ENCODE measurements around the gene ENGASE. TPM values are rescaled to one million over a fixed set of nuclear protein-coding genes. Genes with fewer than 3 reads are reported as not detected.

Gene ENGASE
- total and polyA plus RNA-seq, 2 of the 8 experiments (the other 6 are each of a cell fraction or from before 2014, with no cell fraction given), result 9.3 to 36.1 TPM

DNA sequence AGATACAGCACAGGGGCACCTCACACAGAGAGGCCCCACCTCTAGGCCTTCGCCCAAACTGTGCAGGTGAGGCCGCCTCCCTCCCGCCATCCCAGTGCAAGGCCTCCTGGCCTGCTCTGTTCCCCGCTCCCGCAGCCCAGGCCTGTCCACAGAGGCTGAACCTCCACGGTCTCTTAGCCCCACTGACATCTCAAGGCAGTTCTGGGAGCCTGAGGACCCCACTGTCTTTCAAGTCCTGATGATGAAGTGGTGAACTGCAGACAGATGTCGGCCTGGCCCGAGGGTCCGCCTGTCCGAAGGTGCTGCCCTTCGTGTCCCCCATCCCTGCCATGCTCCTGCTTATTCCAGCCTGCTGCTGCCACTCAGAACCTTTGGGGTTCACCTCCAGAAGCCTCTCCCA is 32.3 kb downstream of the ENGASE start:
- Histone ChIP-seq H2BK5ac (ENCODE audit: low read depth, low read length) (no peak overlapping the region), H2BK12ac (ENCODE audit: low read depth, low read length) (no peak overlapping the region), H3K4me2 (ENCODE audit: insufficient read depth in 1 of 2, low read depth in 2 of 2, low read length in 2 of 2) (no peak overlapping the region), H3K36me3 (ENCODE audit: control insufficient read depth in 2 of 4, insufficient read depth in 4 of 4, low read length in 3 of 4) (no peaks in the 10 kb centered on the region), H2AFZ (ENCODE audit: low read length) (no peak overlapping the region), H2BK15ac (ENCODE audit: low read length) (no peak overlapping the region), H4K8ac (ENCODE audit: extremely low read depth, insufficient read depth, low read length) (no peak overlapping the region), H3K79me1 (ENCODE audit: low read depth, low read length) (no peaks in the 10 kb centered on the region; the same call in 1 of the 2 replicates), H4K20me1 (replicated peaks in 1 of 2; ENCODE audit: control insufficient read depth in 1 of 2, insufficient read depth in 2 of 2, low read length in 2 of 2) (peaks cover 4 to 5% of the 10 kb centered on the region in 2 experiments), H3K4ac (replicated peaks; ENCODE audit: insufficient read length, low read depth, low read length) (no peak overlapping the region), H3K4me3 (ENCODE audit: extremely low read depth in 1 of 4, insufficient read depth in 2 of 4, low read depth in 3 of 4, low read length in 4 of 4) (no peak overlapping the region), H2AK5ac (ENCODE audit: low read depth, low read length) (no peak overlapping the region), H3K9ac (replicated peaks in 1 of 4; ENCODE audit: extremely low read depth in 1 of 4, low read depth in 3 of 4, low read length in 3 of 4) (no peak overlapping the region), H3K56ac (replicated peaks; ENCODE audit: insufficient read length, low read depth, low read length) (no peak overlapping the region), H3K79me2 (ENCODE audit: control insufficient read depth in 1 of 2, insufficient read depth in 2 of 2, low read length in 2 of 2) (no peaks in the 10 kb centered on the region), H3K4me1 (replicated peaks in 1 of 4; ENCODE audit: control insufficient read depth in 3 of 4, insufficient read depth in 4 of 4, low read length in 3 of 4) (peaks cover 0 to 3% (median 0%) of the 10 kb centered on the region in 4 experiments; a peak in 2 of 7 replicates), H4K91ac (replicated peaks; ENCODE audit: insufficient read length, low read length) (no peak overlapping the region), H3K18ac (ENCODE audit: extremely low read depth, low read length) (no peak overlapping the region), H3K23me2 (ENCODE audit: low read depth, low read length) (no peaks in the 10 kb centered on the region), H3K27ac (ENCODE audit: low read depth, low read length) (no peak overlapping the region), H3K27me3 (replicated peaks in 1 of 4; ENCODE audit: control insufficient read depth in 3 of 4, extremely low read depth in 1 of 4, insufficient read depth in 3 of 4, low read length in 3 of 4) (no peaks in the 10 kb centered on the region), H3K23ac (ENCODE audit: insufficient read length) (no peak overlapping the region), H3K14ac (ENCODE audit: insufficient read length) (no peak overlapping the region), H2BK20ac (ENCODE audit: low read length) (no peak overlapping the region), H2BK120ac (replicated peaks; ENCODE audit: low read depth, low read length) (no peak overlapping the region), H4K5ac (ENCODE audit: insufficient read length, low read depth, low read length) (no peak overlapping the region), H3K9me3 (ENCODE audit: insufficient read depth in 2 of 2, low read depth in 1 of 2, low read length in 1 of 2) (no peaks in the 10 kb centered on the region)
- 97% methylated on average over 11 of the region's 11 CpGs; no CpG with 5 or more reads in 1 of the 2 experiments for WGBS, 2 experiments (ENCODE audit: extremely low coverage in 1 of 2, insufficient coverage in 1 of 2, insufficient read length in 1 of 2, insufficient replicate concordance in 2 of 2, low coverage in 1 of 2, low lambda C conversion rate in 2 of 2, missing lambda C conversion rate in 1 of 2)
- no peak for DNase-seq (ENCODE audit: low read depth in 1 of 2, low spot score in 2 of 2)
- ChIA-PET CTCF (ENCODE audit: partially characterized antibody) (interaction anchor here (1.0 to 4.2 kb wide), 7 partner anchors 9 to 294 kb away, joined by 3 to 37 read pairs (median 14); no protein-coding TSS in a partner anchor), POLR2A (ENCODE audit: partially characterized antibody) (no interaction called here)
- FAIRE-seq, result no peak
- TF ChIP-seq TAF7 (optimal IDR thresholded peaks at IDR 0.05; ENCODE audit: borderline replicate concordance, low read depth, low read length), result no peak
- no peak for TF ChIP-seq RBBP5 (IDR thresholded peaks at IDR 0.05; ENCODE audit: borderline replicate concordance, low read depth, low read length)
- no peak for TF ChIP-seq CBX8 (IDR thresholded peaks at IDR 0.05; ENCODE audit: borderline replicate concordance, low read depth, low read length)
- TF ChIP-seq GTF2F1 (IDR thresholded peaks at IDR 0.05; ENCODE audit: borderline replicate concordance, low read depth, low read length), result no peak
- TF ChIP-seq POLR2A (IDR thresholded peaks at IDR 0.05; ENCODE audit: control extremely low read depth in 1 of 2, low read depth in 2 of 2, low read length in 2 of 2), result no peak
- TF ChIP-seq ASH2L (IDR thresholded peaks at IDR 0.05; ENCODE audit: low read length), result no peak
- TF ChIP-seq SIX5 (IDR thresholded peaks at IDR 0.05; ENCODE audit: low read depth, low read length), result no peak
- TF ChIP-seq PHF8 (conservative IDR thresholded peaks at IDR 0.05; ENCODE audit: low read depth, low read length), result no peak
- TF ChIP-seq BRCA1 (IDR thresholded peaks at IDR 0.05; ENCODE audit: low read depth, low read length), result no peak
- TF ChIP-seq SP1 (IDR thresholded peaks at IDR 0.05; ENCODE audit: low read depth, low read length), result no peak
- TF ChIP-seq, protein P1, sequence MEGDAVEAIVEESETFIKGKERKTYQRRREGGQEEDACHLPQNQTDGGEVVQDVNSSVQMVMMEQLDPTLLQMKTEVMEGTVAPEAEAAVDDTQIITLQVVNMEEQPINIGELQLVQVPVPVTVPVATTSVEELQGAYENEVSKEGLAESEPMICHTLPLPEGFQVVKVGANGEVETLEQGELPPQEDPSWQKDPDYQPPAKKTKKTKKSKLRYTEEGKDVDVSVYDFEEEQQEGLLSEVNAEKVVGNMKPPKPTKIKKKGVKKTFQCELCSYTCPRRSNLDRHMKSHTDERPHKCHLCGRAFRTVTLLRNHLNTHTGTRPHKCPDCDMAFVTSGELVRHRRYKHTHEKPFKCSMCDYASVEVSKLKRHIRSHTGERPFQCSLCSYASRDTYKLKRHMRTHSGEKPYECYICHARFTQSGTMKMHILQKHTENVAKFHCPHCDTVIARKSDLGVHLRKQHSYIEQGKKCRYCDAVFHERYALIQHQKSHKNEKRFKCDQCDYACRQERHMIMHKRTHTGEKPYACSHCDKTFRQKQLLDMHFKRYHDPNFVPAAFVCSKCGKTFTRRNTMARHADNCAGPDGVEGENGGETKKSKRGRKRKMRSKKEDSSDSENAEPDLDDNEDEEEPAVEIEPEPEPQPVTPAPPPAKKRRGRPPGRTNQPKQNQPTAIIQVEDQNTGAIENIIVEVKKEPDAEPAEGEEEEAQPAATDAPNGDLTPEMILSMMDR (IDR thresholded peaks at IDR 0.05; ENCODE audit: control extremely low read depth in 1 of 3, insufficient read depth in 1 of 3, low read depth in 1 of 3, low read length in 3 of 3), result no peak
- no peak for TF ChIP-seq HDAC2 (IDR thresholded peaks at IDR 0.05; ENCODE audit: borderline replicate concordance in 1 of 2, low read depth in 2 of 2, low read length in 2 of 2)
